GM21825 (cell line): ENCODE measurements around the gene RMDN3.

Experiments
- ATAC-seq: cut with Tn5 transposase; IDR thresholded peaks from one replicate; pipeline ENCODE4 v1.9.1; 2021; ENCODE audit warnings: mild to moderate bottlenecking, moderate library complexity; ENCODE audit not compliant: unreplicated experiment

Gene RMDN3

GRCh38 chr15:40749151-40749630 is 5.9 kb downstream of the RMDN3 start:
- no peak for ATAC-seq

- no peak for ATAC-seq
Measured at GRCh38 chr15:40747685-40748631, 7.1 kb downstream of the RMDN3 start.

GRCh38 chr15:40746916-40747418 is 8.1 kb downstream of the RMDN3 start:
- no peak for ATAC-seq

GRCh38 chr15:40744815-40745152 is 10.3 kb downstream of the RMDN3 start:
- ATAC-seq: no peak

GRCh38 chr15:40743921-40744814 is 10.9 kb downstream of the RMDN3 start:
- ATAC-seq: no peak

- no peak for ATAC-seq
Measured at GRCh38 chr15:40743485-40743901, 11.6 kb downstream of the RMDN3 start.

- ATAC-seq: no peak
Measured at GRCh38 chr15:40739854-40740253, 15.2 kb downstream of the RMDN3 start.

GRCh38 chr15:40739047-40739446 is 16.0 kb downstream of the RMDN3 start:
- ATAC-seq: no peak

GRCh38 chr15:40737048-40737447 is 18.0 kb downstream of the RMDN3 start:
- ATAC-seq: no peak

GRCh38 chr15:40736575-40736974 is 18.5 kb downstream of the RMDN3 start:
- no peak for ATAC-seq

GRCh38 chr15:40731034-40731433 is 24.0 kb downstream of the RMDN3 start:
- ATAC-seq: no peak

GRCh38 chr15:40723919-40724318 is 31.1 kb downstream of the RMDN3 start:
- ATAC-seq: no peak

- ATAC-seq: no peak
Measured at GRCh38 chr15:40722934-40723333, 32.1 kb downstream of the RMDN3 start.

GRCh38 chr15:40722354-40722753 is 32.7 kb downstream of the RMDN3 start:
- ATAC-seq: no peak

GRCh38 chr15:40721701-40722100 is 33.4 kb downstream of the RMDN3 start:
- ATAC-seq: no peak

GRCh38 chr15:40716165-40716564 is 38.9 kb downstream of the RMDN3 start:
- no peak for ATAC-seq

- no peak for ATAC-seq
Measured at GRCh38 chr15:40714144-40714543, 40.9 kb downstream of the RMDN3 start.

GRCh38 chr15:40706121-40706520 is 48.9 kb downstream of the RMDN3 start:
- ATAC-seq: no peak

- ATAC-seq: no peak
Measured at GRCh38 chr15:40702077-40702476, 53.0 kb downstream of the RMDN3 start.

GRCh38 chr15:40697916-40698315 is 57.1 kb downstream of the RMDN3 start:
- no peak for ATAC-seq

- ATAC-seq: no peak
Measured at GRCh38 chr15:40696228-40696627, 58.8 kb downstream of the RMDN3 start.
